Epithelial cell of proximal tubule (primary cell): ENCODE results near the gene PUS10. TPM values are rescaled to one million over a fixed set of nuclear protein-coding genes. Genes with fewer than 3 reads are reported as not detected.

Source experiments
- DNase-seq: peaks from one replicate; pipeline ENCODE4 v3.0.0-alpha.2; 2011; ENCODE audit warnings: low read depth
- H3K4me3 ChIP-seq: 2 replicates; pipeline ENCODE4 v1.5.1; 2011; ENCODE audit warnings: low read depth, mild to moderate bottlenecking, low read length
- CTCF ChIP-seq: conservative IDR thresholded peaks from 2 replicates; pipeline ENCODE4 v1.5.1; 2012; ENCODE audit warnings: low read depth, mild to moderate bottlenecking, low read length
- total RNA-seq: library from RNA; depleted of rRNA; stranded (reverse); fragments of >200 nt; gene quantifications from 2 replicates; pipeline ENCODE4 v1.2.3, GENCODE V29; 2015

The PUS10 gene
- total RNA-seq, 1 donor from 2014 or later = 2.0 TPM

GRCh38 chr2:60966507-60967405 is 51.3 kb downstream of the PUS10 start:
- no peak for DNase-seq
- no peak for TF ChIP-seq CTCF

GRCh38 chr2:60965499-60965785 is 52.6 kb downstream of the PUS10 start:
- no peak for TF ChIP-seq CTCF
- DNase-seq = no peak
- H3K4me3 ChIP-seq = no peak overlapping the region

More at GRCh38 chr2:60966507-60967405, 51.3 kb downstream of the PUS10 start:
- no peak overlapping the region for H3K4me3 ChIP-seq

- no peak overlapping the region for H3K4me3 ChIP-seq
- no peak for DNase-seq
- no peak for TF ChIP-seq CTCF
Observed at GRCh38 chr2:60964651-60965498, 53.2 kb downstream of the PUS10 start.

- TF ChIP-seq CTCF = no peak
- no peak overlapping the region for H3K4me3 ChIP-seq
- no peak for DNase-seq
Observed at GRCh38 chr2:60963190-60963589, 54.9 kb downstream of the PUS10 start.

GRCh38 chr2:60962528-60962927 is 55.5 kb downstream of the PUS10 start:
- no peak for DNase-seq
- no peak for TF ChIP-seq CTCF
- H3K4me3 ChIP-seq = no peak overlapping the region

- DNase-seq = no peak
- H3K4me3 ChIP-seq = no peak overlapping the region
- TF ChIP-seq CTCF = no peak
Observed at GRCh38 chr2:60961457-60961856, 56.6 kb downstream of the PUS10 start.
